H9 (cell line): Measurements from ENCODE around the gene ALDH1A2. TPM values are rescaled to one million over a fixed set of nuclear protein-coding genes. Genes with fewer than 3 reads are reported as not detected.

Source experiments
- DNase-seq: peaks from one replicate; pipeline ENCODE4 v3.0.0-alpha.2; 2017
- H2AFZ ChIP-seq: one replicate; pipeline ENCODE4 v1.6.1; 2013; ENCODE audit warnings: mild to moderate bottlenecking, low read length, control low read depth, moderate library complexity
- H2AK5ac ChIP-seq: 2 replicates; pipeline ENCODE4 v1.6.1; 2013; ENCODE audit warnings: low read length, control low read depth, mixed read lengths; ENCODE audit not compliant: insufficient read length
- H2BK120ac ChIP-seq: one replicate; pipeline ENCODE4 v1.6.1; 2013; ENCODE audit warnings: low read depth, mild to moderate bottlenecking, low read length, control low read depth, inconsistent platforms; ENCODE audit not compliant: poor library complexity, severe bottlenecking
- H2BK12ac ChIP-seq: 2 replicates; pipeline ENCODE4 v1.6.1; 2013; ENCODE audit warnings: low read length, control low read depth, mixed read lengths, low read depth; ENCODE audit not compliant: insufficient read length
- H2BK15ac ChIP-seq: 2 replicates; pipeline ENCODE4 v1.6.1; 2013; ENCODE audit warnings: low read depth, low read length, control low read depth
- H2BK20ac ChIP-seq: one replicate; pipeline ENCODE4 v1.6.1; 2013; ENCODE audit warnings: low read depth, mild to moderate bottlenecking, low read length, control low read depth, inconsistent platforms; ENCODE audit not compliant: poor library complexity, severe bottlenecking
- H2BK5ac ChIP-seq: 2 replicates; pipeline ENCODE4 v1.6.1; 2013; ENCODE audit warnings: low read length, control low read depth, mixed read lengths; ENCODE audit not compliant: insufficient read length
- H3K14ac ChIP-seq: 2 replicates; pipeline ENCODE4 v1.6.1; 2013; ENCODE audit warnings: low read length, control low read depth; ENCODE audit not compliant: insufficient read depth
- H3K18ac ChIP-seq: 2 replicates; pipeline ENCODE4 v1.6.1; 2013; ENCODE audit warnings: low read depth, mild to moderate bottlenecking, mixed read lengths, low read length, control low read depth; ENCODE audit not compliant: insufficient read length
- H3K23ac ChIP-seq: 2 replicates; pipeline ENCODE4 v1.6.1; 2013; ENCODE audit warnings: low read length, control low read depth, mixed read lengths, low read depth; ENCODE audit not compliant: insufficient read length
- H3K23me2 ChIP-seq: 2 replicates; pipeline ENCODE4 v1.6.1; 2013; ENCODE audit warnings: low read depth, mild to moderate bottlenecking, mixed read lengths, low read length, control low read depth; ENCODE audit not compliant: insufficient read length, poor library complexity, severe bottlenecking
- H3K27ac ChIP-seq: 2 replicates; pipeline ENCODE4 v1.5.1; 2013; ENCODE audit warnings: low read length, control low read depth, mixed read lengths, low read depth; ENCODE audit not compliant: insufficient read length
- H3K27me3 ChIP-seq: 2 replicates; pipeline ENCODE4 v1.6.1; 2013; ENCODE audit warnings: low read length, control low read depth, inconsistent platforms; ENCODE audit not compliant: insufficient read depth
- H3K4ac ChIP-seq: 2 replicates; pipeline ENCODE4 v1.6.1; 2013; ENCODE audit warnings: low read depth, mild to moderate bottlenecking, control low read depth, inconsistent platforms, low read length, moderate library complexity
- H3K4me1 ChIP-seq: 2 replicates; pipeline ENCODE4 v1.6.1; 2013; ENCODE audit warnings: low read length, control low read depth, inconsistent platforms; ENCODE audit not compliant: insufficient read depth
- H3K4me2 ChIP-seq: 2 replicates; pipeline ENCODE4 v1.6.1; 2013; ENCODE audit warnings: low read length, control low read depth, mixed read lengths; ENCODE audit not compliant: insufficient read length, insufficient read depth
- H3K56ac ChIP-seq: 2 replicates; pipeline ENCODE4 v1.6.1; 2013; ENCODE audit warnings: low read depth, mild to moderate bottlenecking, mixed read lengths, low read length, control low read depth; ENCODE audit not compliant: insufficient read length
- H3K79me1 ChIP-seq: 2 replicates; pipeline ENCODE4 v1.6.1; 2013; ENCODE audit warnings: low read depth, mild to moderate bottlenecking, moderate library complexity, low read length, control low read depth, inconsistent platforms; ENCODE audit not compliant: insufficient read depth, poor library complexity, severe bottlenecking
- H3K79me2 ChIP-seq: 2 replicates; pipeline ENCODE4 v1.6.1; 2013; ENCODE audit warnings: low read length, control low read depth, inconsistent platforms; ENCODE audit not compliant: insufficient read depth
- H3K9ac ChIP-seq: 2 replicates; pipeline ENCODE4 v1.6.1; 2013; ENCODE audit warnings: low read length, control low read depth, mixed read lengths; ENCODE audit not compliant: insufficient read length; ENCODE audit errors: extremely low read depth
- H3K9me3 ChIP-seq: one replicate; pipeline ENCODE4 v1.6.1; 2013; ENCODE audit warnings: low read depth, low read length, inconsistent platforms; ENCODE audit not compliant: control insufficient read depth
- H3T11ph ChIP-seq: one replicate; pipeline ENCODE4 v1.6.1; 2013; ENCODE audit warnings: mild to moderate bottlenecking, low read length, control low read depth, inconsistent platforms
- H4K20me1 ChIP-seq: one replicate; pipeline ENCODE4 v1.6.1; 2013; ENCODE audit not compliant: control insufficient read depth, insufficient read length, insufficient read depth
- H4K5ac ChIP-seq: 2 replicates; pipeline ENCODE4 v1.6.1; 2013; ENCODE audit warnings: low read depth, mild to moderate bottlenecking, mixed read lengths, low read length, control low read depth; ENCODE audit not compliant: insufficient read length
- H4K8ac ChIP-seq: replicated peaks from 2 replicates; pipeline ENCODE4 v1.6.1; 2013; ENCODE audit warnings: low read length, control low read depth, mixed read lengths, low read depth; ENCODE audit not compliant: insufficient read length
- H4K91ac ChIP-seq: 2 replicates; pipeline ENCODE4 v1.6.1; 2013; ENCODE audit warnings: low read depth, mild to moderate bottlenecking, moderate library complexity, mixed read lengths, low read length, control low read depth; ENCODE audit not compliant: insufficient read length
- H3K27ac Mint-ChIP-seq, 3 experiments: 2 replicates in 2 of 3; 3 replicates in 1 of 3; pipeline ENCODE4 v1.8.0; 2020 to 2021; ENCODE audit warnings: mixed read lengths in 3 of 3, mild to moderate bottlenecking in 1 of 3, moderate library complexity in 1 of 3
- H3K27me3 Mint-ChIP-seq: 2 replicates; pipeline ENCODE4 v1.8.0; 2021; ENCODE audit warnings: low read depth, mild to moderate bottlenecking, moderate library complexity, mixed read lengths
- H3K36me3 Mint-ChIP-seq, 3 experiments: 2 replicates in 2 of 3; 3 replicates in 1 of 3; pipeline ENCODE4 v1.8.0; 2020 to 2021; ENCODE audit warnings: low read depth in 3 of 3, mixed read lengths in 3 of 3; ENCODE audit not compliant: insufficient read depth in 1 of 3
- H3K4me1 Mint-ChIP-seq, 2 experiments: 2 replicates each; pipeline ENCODE4 v1.8.0; 2020; ENCODE audit warnings: mixed read lengths in 2 of 2
- H3K4me3 Mint-ChIP-seq, 2 experiments: 2 replicates in 1 of 2; 3 replicates in 1 of 2; pipeline ENCODE4 v1.8.0; 2020 to 2021; ENCODE audit warnings: mild to moderate bottlenecking in 2 of 2, mixed read lengths in 2 of 2, moderate library complexity in 1 of 2
- H3K9me3 Mint-ChIP-seq, 2 experiments: 2 replicates in 1 of 2; 3 replicates in 1 of 2; pipeline ENCODE4 v1.8.0; 2020; ENCODE audit warnings: mild to moderate bottlenecking in 2 of 2, mixed read lengths in 2 of 2, moderate library complexity in 1 of 2
- CTCF ChIP-seq: fragments of 200-600 bp; sonication (generic); conservative IDR thresholded peaks from 3 replicates; pipeline ENCODE4 v1.8.0; 2021; ENCODE audit warnings: antibody characterized with exemption, mild to moderate bottlenecking
- WGBS: extraction: QIAGEN DNeasy Blood & Tissue Kit; methylation state at CpG from one replicate; pipeline ENCODE4 v1.1.7; 2013; ENCODE audit warnings: missing lambda C conversion rate, low lambda C conversion rate, mixed read lengths; ENCODE audit not compliant: insufficient read length; ENCODE audit errors: extremely low coverage; 5-methylcytosine and 5-hydroxymethylcytosine counted together
- total RNA-seq: library from RNA; stranded (reverse); gene quantifications from 2 replicates; pipeline ENCODE4 v1.2.1, GENCODE V29; 2021

ALDH1A2 gene
- total RNA-seq, 1 experiment from 2014 or later = 0.72 TPM

DNA sequence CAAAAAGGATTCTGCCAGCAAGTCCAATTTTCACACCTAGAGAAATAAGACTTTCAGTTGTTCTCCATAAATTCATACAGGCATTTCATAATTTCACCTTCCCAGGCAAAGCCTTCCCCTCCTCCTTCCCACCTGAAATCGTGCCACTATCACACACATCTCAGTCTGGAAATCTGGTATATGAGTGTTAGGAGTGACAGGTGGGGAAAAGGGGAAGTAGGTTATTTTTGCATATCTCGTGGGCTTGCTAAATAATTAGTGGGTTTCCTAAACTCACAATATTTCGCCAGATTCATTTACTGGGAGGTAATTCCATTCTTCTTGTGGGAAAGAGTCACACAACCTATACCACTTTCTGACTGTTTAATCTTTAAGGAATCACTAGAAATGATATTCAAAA, 7.4 kb downstream of the ALDH1A2 start:
- no peak overlapping the region for H3K56ac ChIP-seq
- H3K79me1 ChIP-seq = no peaks in the 10 kb centered on the region
- H3K27me3 ChIP-seq = peaks cover 17% of the 10 kb centered on the region
- H3K4me2 ChIP-seq = no peak overlapping the region
- no peak overlapping the region for H2BK12ac ChIP-seq
- no peak for TF ChIP-seq CTCF
- H3K27me3 Mint-ChIP-seq = peaks cover 88% of the 10 kb centered on the region
- no peak overlapping the region for H2BK20ac ChIP-seq
- no peak overlapping the region for H3K9ac ChIP-seq
- H3K27ac Mint-ChIP-seq = no peak overlapping the region
- H3K79me2 ChIP-seq = no peaks in the 10 kb centered on the region
- H3K36me3 Mint-ChIP-seq = no peaks in the 10 kb centered on the region
- no peak overlapping the region for H3K18ac ChIP-seq
- no peak for DNase-seq
- H3T11ph ChIP-seq = no peak overlapping the region
- no peak overlapping the region for H3K27ac ChIP-seq
- no peak overlapping the region for H2BK15ac ChIP-seq
- H4K91ac ChIP-seq = no peak overlapping the region
- H3K23me2 ChIP-seq = no peaks in the 10 kb centered on the region
- no peaks in the 10 kb centered on the region for H3K9me3 Mint-ChIP-seq
- no peaks in the 10 kb centered on the region for H3K4me1 ChIP-seq
- no peaks in the 10 kb centered on the region for H3K9me3 ChIP-seq
- no peak overlapping the region for H3K14ac ChIP-seq
- no peaks in the 10 kb centered on the region for H4K20me1 ChIP-seq
- H2AFZ ChIP-seq = no peak overlapping the region
- H4K5ac ChIP-seq = no peak overlapping the region
- peaks cover 0 to 12% of the 10 kb centered on the region in 2 experiments; a peak in 3 of 4 replicates for H3K4me1 Mint-ChIP-seq
- WGBS = no CpG with 5 or more reads among the region's 3 CpGs
- H3K4ac ChIP-seq = no peak overlapping the region
- no peak overlapping the region for H4K8ac ChIP-seq
- H2BK5ac ChIP-seq = no peak overlapping the region
- H3K23ac ChIP-seq = no peak overlapping the region
- H2AK5ac ChIP-seq = no peak overlapping the region
- no peak overlapping the region for H2BK120ac ChIP-seq
- H3K4me3 Mint-ChIP-seq = no peak overlapping the region
